ENCODE measurements around the gene GHR.

Gene GHR

DNA sequence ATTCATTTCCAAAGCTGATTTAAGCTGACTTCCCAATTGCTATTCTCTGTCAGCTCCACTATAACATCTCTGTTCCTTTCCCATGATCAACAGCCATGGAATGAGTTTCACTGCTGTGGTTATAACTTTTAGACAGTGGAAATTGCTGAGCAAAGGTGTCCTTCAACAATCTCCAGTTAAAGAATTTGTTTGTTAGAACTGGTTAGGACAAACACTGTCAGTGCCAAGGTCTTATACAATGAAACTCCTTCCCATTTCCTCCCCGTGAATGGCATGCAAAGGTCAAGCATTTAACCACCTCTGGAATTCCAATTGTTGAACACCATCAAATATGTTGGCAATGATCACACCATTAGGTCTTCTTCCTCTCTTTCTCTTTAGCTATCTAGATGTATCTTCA is 45.7 kb upstream of the GHR start (continued):
- TF ChIP-seq, protein P1, sequence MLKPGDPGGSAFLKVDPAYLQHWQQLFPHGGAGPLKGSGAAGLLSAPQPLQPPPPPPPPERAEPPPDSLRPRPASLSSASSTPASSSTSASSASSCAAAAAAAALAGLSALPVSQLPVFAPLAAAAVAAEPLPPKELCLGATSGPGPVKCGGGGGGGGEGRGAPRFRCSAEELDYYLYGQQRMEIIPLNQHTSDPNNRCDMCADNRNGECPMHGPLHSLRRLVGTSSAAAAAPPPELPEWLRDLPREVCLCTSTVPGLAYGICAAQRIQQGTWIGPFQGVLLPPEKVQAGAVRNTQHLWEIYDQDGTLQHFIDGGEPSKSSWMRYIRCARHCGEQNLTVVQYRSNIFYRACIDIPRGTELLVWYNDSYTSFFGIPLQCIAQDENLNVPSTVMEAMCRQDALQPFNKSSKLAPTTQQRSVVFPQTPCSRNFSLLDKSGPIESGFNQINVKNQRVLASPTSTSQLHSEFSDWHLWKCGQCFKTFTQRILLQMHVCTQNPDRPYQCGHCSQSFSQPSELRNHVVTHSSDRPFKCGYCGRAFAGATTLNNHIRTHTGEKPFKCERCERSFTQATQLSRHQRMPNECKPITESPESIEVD (tag by site-specific recombination; IDR thresholded peaks at IDR 0.05): no peak
- TF ChIP-seq, protein P2, sequence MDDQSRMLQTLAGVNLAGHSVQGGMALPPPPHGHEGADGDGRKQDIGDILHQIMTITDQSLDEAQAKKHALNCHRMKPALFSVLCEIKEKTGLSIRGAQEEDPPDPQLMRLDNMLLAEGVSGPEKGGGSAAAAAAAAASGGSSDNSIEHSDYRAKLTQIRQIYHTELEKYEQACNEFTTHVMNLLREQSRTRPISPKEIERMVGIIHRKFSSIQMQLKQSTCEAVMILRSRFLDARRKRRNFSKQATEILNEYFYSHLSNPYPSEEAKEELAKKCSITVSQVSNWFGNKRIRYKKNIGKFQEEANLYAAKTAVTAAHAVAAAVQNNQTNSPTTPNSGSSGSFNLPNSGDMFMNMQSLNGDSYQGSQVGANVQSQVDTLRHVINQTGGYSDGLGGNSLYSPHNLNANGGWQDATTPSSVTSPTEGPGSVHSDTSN (CRISPR knock-in tag; IDR thresholded peaks at IDR 0.05): no peak
- TF ChIP-seq, protein P3, sequence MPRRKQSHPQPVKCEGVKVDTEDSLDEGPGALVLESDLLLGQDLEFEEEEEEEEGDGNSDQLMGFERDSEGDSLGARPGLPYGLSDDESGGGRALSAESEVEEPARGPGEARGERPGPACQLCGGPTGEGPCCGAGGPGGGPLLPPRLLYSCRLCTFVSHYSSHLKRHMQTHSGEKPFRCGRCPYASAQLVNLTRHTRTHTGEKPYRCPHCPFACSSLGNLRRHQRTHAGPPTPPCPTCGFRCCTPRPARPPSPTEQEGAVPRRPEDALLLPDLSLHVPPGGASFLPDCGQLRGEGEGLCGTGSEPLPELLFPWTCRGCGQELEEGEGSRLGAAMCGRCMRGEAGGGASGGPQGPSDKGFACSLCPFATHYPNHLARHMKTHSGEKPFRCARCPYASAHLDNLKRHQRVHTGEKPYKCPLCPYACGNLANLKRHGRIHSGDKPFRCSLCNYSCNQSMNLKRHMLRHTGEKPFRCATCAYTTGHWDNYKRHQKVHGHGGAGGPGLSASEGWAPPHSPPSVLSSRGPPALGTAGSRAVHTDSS (tag by site-specific recombination; IDR thresholded peaks at IDR 0.05): no peak
- TF ChIP-seq SP7 (tag by site-specific recombination; IDR thresholded peaks at IDR 0.05) (no peak), BCL11A (tag by site-specific recombination; IDR thresholded peaks at IDR 0.05; ENCODE audit: low read depth) (no peak), ZNF274 (IDR thresholded peaks at IDR 0.05; ENCODE audit: low read length) (no peak), ZNF274 (tag by site-specific recombination; IDR thresholded peaks at IDR 0.05; ENCODE audit: borderline replicate concordance) (no peak)
- TF ChIP-seq, protein P4, sequence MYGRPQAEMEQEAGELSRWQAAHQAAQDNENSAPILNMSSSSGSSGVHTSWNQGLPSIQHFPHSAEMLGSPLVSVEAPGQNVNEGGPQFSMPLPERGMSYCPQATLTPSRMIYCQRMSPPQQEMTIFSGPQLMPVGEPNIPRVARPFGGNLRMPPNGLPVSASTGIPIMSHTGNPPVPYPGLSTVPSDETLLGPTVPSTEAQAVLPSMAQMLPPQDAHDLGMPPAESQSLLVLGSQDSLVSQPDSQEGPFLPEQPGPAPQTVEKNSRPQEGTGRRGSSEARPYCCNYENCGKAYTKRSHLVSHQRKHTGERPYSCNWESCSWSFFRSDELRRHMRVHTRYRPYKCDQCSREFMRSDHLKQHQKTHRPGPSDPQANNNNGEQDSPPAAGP (tag by site-specific recombination; IDR thresholded peaks at IDR 0.05): no peak

GRCh38 chr5:42381973-42382372 is 41.3 kb upstream of the GHR start:
- no peaks in the 10 kb centered on the region for H3K9me3 ChIP-seq (ENCODE audit: control insufficient read depth, insufficient read depth, low read depth, low read length)
- ChIA-PET CTCF (no interaction called here), POLR2A (no interaction called here)
- TF ChIP-seq, protein P5, sequence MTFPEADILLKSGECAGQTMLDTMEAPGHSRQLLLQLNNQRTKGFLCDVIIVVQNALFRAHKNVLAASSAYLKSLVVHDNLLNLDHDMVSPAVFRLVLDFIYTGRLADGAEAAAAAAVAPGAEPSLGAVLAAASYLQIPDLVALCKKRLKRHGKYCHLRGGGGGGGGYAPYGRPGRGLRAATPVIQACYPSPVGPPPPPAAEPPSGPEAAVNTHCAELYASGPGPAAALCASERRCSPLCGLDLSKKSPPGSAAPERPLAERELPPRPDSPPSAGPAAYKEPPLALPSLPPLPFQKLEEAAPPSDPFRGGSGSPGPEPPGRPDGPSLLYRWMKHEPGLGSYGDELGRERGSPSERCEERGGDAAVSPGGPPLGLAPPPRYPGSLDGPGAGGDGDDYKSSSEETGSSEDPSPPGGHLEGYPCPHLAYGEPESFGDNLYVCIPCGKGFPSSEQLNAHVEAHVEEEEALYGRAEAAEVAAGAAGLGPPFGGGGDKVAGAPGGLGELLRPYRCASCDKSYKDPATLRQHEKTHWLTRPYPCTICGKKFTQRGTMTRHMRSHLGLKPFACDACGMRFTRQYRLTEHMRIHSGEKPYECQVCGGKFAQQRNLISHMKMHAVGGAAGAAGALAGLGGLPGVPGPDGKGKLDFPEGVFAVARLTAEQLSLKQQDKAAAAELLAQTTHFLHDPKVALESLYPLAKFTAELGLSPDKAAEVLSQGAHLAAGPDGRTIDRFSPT (tag by site-specific recombination; IDR thresholded peaks at IDR 0.05): no peak
- TF ChIP-seq ZNF529 (tag by site-specific recombination; IDR thresholded peaks at IDR 0.05; ENCODE audit: insufficient replicate concordance): no peak
- TF ChIP-seq, protein P6, sequence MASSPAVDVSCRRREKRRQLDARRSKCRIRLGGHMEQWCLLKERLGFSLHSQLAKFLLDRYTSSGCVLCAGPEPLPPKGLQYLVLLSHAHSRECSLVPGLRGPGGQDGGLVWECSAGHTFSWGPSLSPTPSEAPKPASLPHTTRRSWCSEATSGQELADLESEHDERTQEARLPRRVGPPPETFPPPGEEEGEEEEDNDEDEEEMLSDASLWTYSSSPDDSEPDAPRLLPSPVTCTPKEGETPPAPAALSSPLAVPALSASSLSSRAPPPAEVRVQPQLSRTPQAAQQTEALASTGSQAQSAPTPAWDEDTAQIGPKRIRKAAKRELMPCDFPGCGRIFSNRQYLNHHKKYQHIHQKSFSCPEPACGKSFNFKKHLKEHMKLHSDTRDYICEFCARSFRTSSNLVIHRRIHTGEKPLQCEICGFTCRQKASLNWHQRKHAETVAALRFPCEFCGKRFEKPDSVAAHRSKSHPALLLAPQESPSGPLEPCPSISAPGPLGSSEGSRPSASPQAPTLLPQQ (tag by site-specific recombination; IDR thresholded peaks at IDR 0.05): no peak
- H3K36me3 ChIP-seq (ENCODE audit: control insufficient read depth in 2 of 2, insufficient read depth in 1 of 2, low read length in 2 of 2): no peaks in the 10 kb centered on the region
- no peak overlapping the region for H3K4me3 ChIP-seq (ENCODE audit: low read depth, low read length)
- H3K4me1 ChIP-seq (ENCODE audit: control insufficient read depth, insufficient read depth, low read length): no peaks in the 10 kb centered on the region
- no peak overlapping the region for H3K27ac ChIP-seq (ENCODE audit: extremely low read depth, low read depth, low read length)

- no peaks in the 10 kb centered on the region for H3K36me3 ChIP-seq (ENCODE audit: control insufficient read depth in 2 of 2, insufficient read depth in 1 of 2, low read length in 2 of 2)
- TF ChIP-seq ZBTB20 (tag by site-specific recombination; IDR thresholded peaks at IDR 0.05) (no peak), PRDM4 (tag by site-specific recombination; IDR thresholded peaks at IDR 0.05) (no peak), ZNF2 (tag by site-specific recombination; IDR thresholded peaks at IDR 0.05) (no peak), INSM2 (tag by site-specific recombination; IDR thresholded peaks at IDR 0.05) (no peak), GLIS1 (tag by site-specific recombination; IDR thresholded peaks at IDR 0.05) (no peak), ZNF19 (tag by site-specific recombination; IDR thresholded peaks at IDR 0.05; ENCODE audit: low read depth) (no peak)
- H3K4me3 ChIP-seq (ENCODE audit: low read depth, low read length): no peak overlapping the region
- POLR2A ChIA-PET: no interaction called here
- CTCF ChIA-PET: no interaction called here
- H3K4me1 ChIP-seq (ENCODE audit: control insufficient read depth, insufficient read depth, low read length): no peaks in the 10 kb centered on the region
- H3K9me3 ChIP-seq (ENCODE audit: control insufficient read depth, insufficient read depth, low read depth, low read length): no peaks in the 10 kb centered on the region
- H3K27ac ChIP-seq (ENCODE audit: extremely low read depth, low read depth, low read length): no peak overlapping the region
Measured at GRCh38 chr5:42387563-42387962, 35.7 kb upstream of the GHR start.
